GM12878 (cell line): ENCODE measurements around the gene NT5DC3. TPM values are rescaled to one million over a fixed set of nuclear protein-coding genes. Genes with fewer than 3 reads are reported as not detected.

Source experiments
- ATAC-seq: fragments of 200-7000 bp; cut with Tn5 transposase; 3 replicates; pipeline ENCODE4 v1.9.1; 2020; ENCODE audit warnings: mild to moderate bottlenecking, moderate library complexity
- BruUV-seq: library from RNA; stranded (reverse); fragments of 400-500 nt; replicated peaks from 2 replicates; lab custom pipeline; 2021; lab: Mats Ljungman, UMichigan
- CTCF ChIA-PET: fragments of 300-600 bp; sonication (Branson Sonifier 250); formaldehyde crosslinking; extraction: SDS; loops from one replicate; lab custom pipeline; 2021; ENCODE audit warnings: inconsistent platforms; lab: Yijun Ruan, JAX
- POLR2A ChIA-PET: fragments of 350-600 bp; formaldehyde crosslinking; extraction: SDS; loops from one replicate; lab custom pipeline; 2021; ENCODE audit warnings: inconsistent platforms; lab: Charles Lee
- RAD21 ChIA-PET: fragments of 300-600 bp; sonication (Branson Sonifier 250); formaldehyde crosslinking; loops from one replicate; lab custom pipeline; 2023; ENCODE audit warnings: antibody characterized with exemption; ENCODE audit not compliant: unreplicated experiment; lab: Charles Lee
- SMC1A ChIA-PET: fragments of 300-600 bp; sonication (Branson Sonifier 250); formaldehyde crosslinking; loops from one replicate; lab custom pipeline; 2023; ENCODE audit not compliant: unreplicated experiment, uncharacterized antibody; lab: Charles Lee
- DNase-seq: peaks from one replicate; pipeline ENCODE4 v3.0.0-alpha.2; 2011; ENCODE audit warnings: low read depth, low spot score
- FAIRE-seq: peaks from 3 replicates; lab custom pipeline; 2011; peaks lifted over from hg19 to GRCh38; lab: Jason Lieb, UNC
- H2AFZ ChIP-seq: 2 replicates; pipeline ENCODE4 v1.6.0; 2011; ENCODE audit warnings: low read depth, low read length, control low read depth; ENCODE audit not compliant: control insufficient read depth
- H3K27ac ChIP-seq: 2 replicates; pipeline ENCODE4 v1.5.1; 2011; ENCODE audit warnings: control low read depth; ENCODE audit not compliant: control insufficient read depth, insufficient read depth
- H3K27me3 ChIP-seq, 2 experiments: replicated peaks in 1 of 2; 2 replicates each; pipeline versions ENCODE4 v1.6.0 to v1.6.1; 2011; ENCODE audit warnings: low read length in 1 of 2; ENCODE audit not compliant: control insufficient read depth in 2 of 2, insufficient read depth in 2 of 2
- H3K36me3 ChIP-seq, 2 experiments: 2 replicates each; pipeline ENCODE4 v1.5.1; 2011; ENCODE audit warnings: low read length in 1 of 2; ENCODE audit not compliant: control insufficient read depth in 2 of 2, insufficient read depth in 2 of 2
- H3K4me1 ChIP-seq: 2 replicates; pipeline ENCODE4 v1.6.1; 2011; ENCODE audit warnings: mild to moderate bottlenecking, low read length, moderate library complexity, mixed read lengths; ENCODE audit not compliant: control insufficient read depth, insufficient read depth
- H3K4me2 ChIP-seq: 2 replicates; pipeline ENCODE4 v1.6.0; 2011; ENCODE audit warnings: control low read depth; ENCODE audit not compliant: control insufficient read depth, insufficient read depth
- H3K4me3 ChIP-seq: fragments of 200-600 bp; sonication (generic); 2 replicates; pipeline ENCODE4 v1.5.1; 2016
- H3K79me2 ChIP-seq: 2 replicates; pipeline ENCODE4 v1.6.0; 2011; ENCODE audit warnings: low read length; ENCODE audit not compliant: control insufficient read depth, insufficient read depth
- H3K9ac ChIP-seq: 2 replicates; pipeline ENCODE4 v1.8.0; 2011; ENCODE audit warnings: low read length, control low read depth, mixed read lengths; ENCODE audit not compliant: control insufficient read depth, insufficient read depth
- H3K9me3 ChIP-seq: replicated peaks from 3 replicates; pipeline ENCODE4 v1.5.1; 2011; ENCODE audit warnings: mild to moderate bottlenecking, low read length; ENCODE audit not compliant: control insufficient read depth, insufficient read depth
- H4K20me1 ChIP-seq: 2 replicates; pipeline ENCODE4 v1.6.0; 2011; ENCODE audit not compliant: control insufficient read depth, insufficient read depth
- ATF2 ChIP-seq: IDR thresholded peaks from 2 replicates; pipeline ENCODE4 v1.6.1; 2012; ENCODE audit warnings: low read length, inconsistent platforms
- E2F8 ChIP-seq: fragments of 450-650 bp; IDR thresholded peaks from 2 replicates; pipeline ENCODE4 v1.6.1; 2018; ENCODE audit warnings: mild to moderate bottlenecking, low read depth, moderate library complexity; ENCODE audit not compliant: partially characterized antibody
- NBN ChIP-seq: fragments of 450-650 bp; IDR thresholded peaks from 2 replicates; pipeline ENCODE4 v1.6.1; 2016
- NFYB ChIP-seq: IDR thresholded peaks from 2 replicates; pipeline ENCODE4 v1.6.1; 2011; ENCODE audit warnings: low read depth, mild to moderate bottlenecking, low read length, improper control_type of control experiment, moderate library complexity; ENCODE audit not compliant: insufficient read depth
- ZNF687 ChIP-seq: fragments of 450-650 bp; IDR thresholded peaks from 2 replicates; pipeline ENCODE4 v1.6.1; 2017; ENCODE audit warnings: mild to moderate bottlenecking, moderate library complexity
- WGBS: methylation state at CpG from one replicate; pipeline ENCODE4 v1.1.6; 2016; ENCODE audit warnings: low lambda C conversion rate; ENCODE audit not compliant: insufficient replicate concordance, insufficient coverage; ENCODE audit errors: missing lambda C conversion rate; 5-methylcytosine and 5-hydroxymethylcytosine counted together
- in situ Hi-C: fragments of 300-500 bp; cut with MboI; formaldehyde crosslinking; loops from 9 replicates; pipeline ENCODE4 v1.14.3; 2018; ENCODE audit warnings: mixed read lengths
- intact Hi-C: fragments of 100-400 bp; cut with micrococcal nuclease; formaldehyde crosslinking; loops from one replicate; pipeline ENCODE4 v1.14.2; 2022; ENCODE audit not compliant: unreplicated experiment
- polyA plus RNA-seq, 11 experiments: library from polyadenylated mRNA; depleted of rRNA in 4 of 11; unstranded in 6 of 11; stranded (reverse) in 5 of 11; fragments of >200 nt; fragmentation: Nextera tagmentation in 4 of 11; fragmentation: Illumina TruSeq in 1 of 11; extraction: Ambion mirVana in 4 of 11; extraction: Trizol in 1 of 11; gene quantifications; 1 replicate in 1 of 11; 2 replicates in 10 of 11; pipeline versions ENCODE4 v1.2.1 to v1.2.3, GENCODE V29; 2011 to 2016; ENCODE audit warnings: inconsistent platforms in 2 of 11, missing spikeins in 2 of 11, low read depth in 1 of 11
- total RNA-seq, 4 experiments: library from RNA; depleted of rRNA in 3 of 4; stranded (reverse); fragments of >200 nt in 3 of 4; fragmentation: Illumina TruSeq in 1 of 4; extraction: Trizol in 1 of 4; gene quantifications; 2 replicates each; pipeline versions ENCODE4 v1.2.1 to v1.2.3, GENCODE V29; 2013 to 2021

Gene NT5DC3
- total and polyA plus RNA-seq, 10 of the 15 experiments (the other 5 are each of a cell fraction or from before 2014, with no cell fraction given) = 2.0 to 12.4 (median 5.9) TPM

GRCh38 chr12:103813949-103814348, 27.1 kb downstream of the NT5DC3 start:
- WGBS = 97% methylated on average over 4 of the region's 4 CpGs
- intact Hi-C loops = no loop called here
- H3K9me3 ChIP-seq = no peaks in the 10 kb centered on the region
- ChIA-PET POLR2A (no interaction called here), RAD21 (no interaction called here)
- no peaks in the 10 kb centered on the region for H3K79me2 ChIP-seq
- no peaks in the 10 kb centered on the region for H3K27me3 ChIP-seq
- TF ChIP-seq NBN = no peak
- TF ChIP-seq E2F8 = no peak
- no peak for TF ChIP-seq ATF2
- no peak for TF ChIP-seq NFYB
- TF ChIP-seq ZNF687 = no peak
- TF ChIP-seq, all 136 proteins: peak for 0
- peaks cover 0 to 3% of the 10 kb centered on the region in 2 experiments; a peak in 2 of 4 replicates for H3K36me3 ChIP-seq
- H3K9ac ChIP-seq = no peak overlapping the region
- CTCF ChIA-PET = no interaction called here
- no peak for ATAC-seq
- H3K4me1 ChIP-seq = no peaks in the 10 kb centered on the region
- H3K4me3 ChIP-seq = no peak overlapping the region
- no TSS peak for BruUV-seq
- in situ Hi-C loops = no loop called here
- no peak for FAIRE-seq
- no peaks in the 10 kb centered on the region for H4K20me1 ChIP-seq
- H3K4me2 ChIP-seq = no peak overlapping the region
- no peak overlapping the region for H2AFZ ChIP-seq
- SMC1A ChIA-PET = interaction anchor here (0.6 to 0.9 kb wide), 2 partner anchors 13 to 288 kb away, joined by 3 read pairs; no protein-coding TSS in a partner anchor
- DNase-seq = no peak
- no peak overlapping the region for H3K27ac ChIP-seq
